ENCODE data around the gene RFTN1. TPM values are rescaled to one million over a fixed set of nuclear protein-coding genes. Genes with fewer than 3 reads are reported as not detected.

RFTN1 gene
- total and polyA plus RNA-seq, 2 experiments from 2014 or later = 3.3 to 7.2 TPM

DNA sequence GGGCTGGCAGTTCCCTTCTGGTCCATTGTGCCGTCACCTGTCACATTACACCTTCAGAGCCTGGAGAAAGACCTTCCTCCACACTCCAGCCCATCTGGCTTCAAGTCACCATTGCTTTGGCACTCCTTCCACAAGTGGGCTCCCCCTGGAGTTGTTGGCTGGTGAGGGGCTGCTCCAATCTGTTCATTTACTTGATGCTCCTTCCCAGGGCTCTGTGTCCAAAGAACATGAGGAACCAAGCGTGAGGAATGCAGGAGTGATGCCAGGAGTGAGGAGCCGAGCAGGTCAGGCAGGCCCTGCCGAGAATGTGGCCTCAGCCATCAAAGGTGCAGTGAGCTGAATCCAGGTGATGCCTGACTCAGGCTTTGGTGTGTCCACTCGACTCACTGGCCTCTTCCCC is 191.3 kb downstream of the RFTN1 start:
- ATAC-seq (no peak), DNase-seq (ENCODE audit: low spot score) (no peak)
- Mint-ChIP-seq H3K9me3 (no peaks in the 10 kb centered on the region), H3K27me3 (ENCODE audit: insufficient read depth, low read depth, poor library complexity) (peaks cover 4% of the 10 kb centered on the region), H3K4me3 (no peak overlapping the region), H3K4me1 (0 out of 3 replicates have a peak, but pooled peaks cover 4% of the 10 kb centered on the region), H3K27ac (no peak overlapping the region), H3K36me3 (ENCODE audit: low read depth) (peaks cover 12% of the 10 kb centered on the region)
- no peaks in the 10 kb centered on the region for H3K79me2 ChIP-seq (replicated peaks; ENCODE audit: insufficient read depth)
- H3F3A ChIP-seq (replicated peaks; ENCODE audit: low read depth) = no peaks in the 10 kb centered on the region; the same call in 1 of the 2 replicates
- no peak overlapping the region for H2AFZ ChIP-seq
- H3K4me2 ChIP-seq = no peak overlapping the region
- H3K9me2 ChIP-seq (ENCODE audit: insufficient read depth) = no peaks in the 10 kb centered on the region
- H4K20me1 ChIP-seq (replicated peaks; ENCODE audit: insufficient read depth) = no peaks in the 10 kb centered on the region; the same call in 1 of the 2 replicates
- TF ChIP-seq JUNB (IDR thresholded peaks at IDR 0.05; ENCODE audit: unreplicated experiment) (no peak), ETS1 (IDR thresholded peaks at IDR 0.05) (no peak), CREB1 (CRISPR knock-in tag; IDR thresholded peaks at IDR 0.05; ENCODE audit: low read depth) (no peak), ZNF462 (CRISPR knock-in tag; IDR thresholded peaks at IDR 0.05) (no peak), ZNF114 (CRISPR knock-in tag; IDR thresholded peaks at IDR 0.05) (no peak), STAT1 (IDR thresholded peaks at IDR 0.05; ENCODE audit: unreplicated experiment) (no peak), EZH2phosphoT487 (IDR thresholded peaks at IDR 0.05; ENCODE audit: unreplicated experiment) (no peak), POLR2AphosphoS5 (IDR thresholded peaks at IDR 0.05; ENCODE audit: low read depth) (no peak), EZH2 (IDR thresholded peaks at IDR 0.05; ENCODE audit: low read depth, unreplicated experiment) (no peak), ZNF331 (CRISPR knock-in tag; IDR thresholded peaks at IDR 0.05; ENCODE audit: low read depth) (no peak), CTCF (conservative IDR thresholded peaks at IDR 0.05; ENCODE audit: low read depth in 2 of 2) (no peak), NANOG (IDR thresholded peaks at IDR 0.05; ENCODE audit: borderline replicate concordance) (no peak)
- TF ChIP-seq, protein P1, sequence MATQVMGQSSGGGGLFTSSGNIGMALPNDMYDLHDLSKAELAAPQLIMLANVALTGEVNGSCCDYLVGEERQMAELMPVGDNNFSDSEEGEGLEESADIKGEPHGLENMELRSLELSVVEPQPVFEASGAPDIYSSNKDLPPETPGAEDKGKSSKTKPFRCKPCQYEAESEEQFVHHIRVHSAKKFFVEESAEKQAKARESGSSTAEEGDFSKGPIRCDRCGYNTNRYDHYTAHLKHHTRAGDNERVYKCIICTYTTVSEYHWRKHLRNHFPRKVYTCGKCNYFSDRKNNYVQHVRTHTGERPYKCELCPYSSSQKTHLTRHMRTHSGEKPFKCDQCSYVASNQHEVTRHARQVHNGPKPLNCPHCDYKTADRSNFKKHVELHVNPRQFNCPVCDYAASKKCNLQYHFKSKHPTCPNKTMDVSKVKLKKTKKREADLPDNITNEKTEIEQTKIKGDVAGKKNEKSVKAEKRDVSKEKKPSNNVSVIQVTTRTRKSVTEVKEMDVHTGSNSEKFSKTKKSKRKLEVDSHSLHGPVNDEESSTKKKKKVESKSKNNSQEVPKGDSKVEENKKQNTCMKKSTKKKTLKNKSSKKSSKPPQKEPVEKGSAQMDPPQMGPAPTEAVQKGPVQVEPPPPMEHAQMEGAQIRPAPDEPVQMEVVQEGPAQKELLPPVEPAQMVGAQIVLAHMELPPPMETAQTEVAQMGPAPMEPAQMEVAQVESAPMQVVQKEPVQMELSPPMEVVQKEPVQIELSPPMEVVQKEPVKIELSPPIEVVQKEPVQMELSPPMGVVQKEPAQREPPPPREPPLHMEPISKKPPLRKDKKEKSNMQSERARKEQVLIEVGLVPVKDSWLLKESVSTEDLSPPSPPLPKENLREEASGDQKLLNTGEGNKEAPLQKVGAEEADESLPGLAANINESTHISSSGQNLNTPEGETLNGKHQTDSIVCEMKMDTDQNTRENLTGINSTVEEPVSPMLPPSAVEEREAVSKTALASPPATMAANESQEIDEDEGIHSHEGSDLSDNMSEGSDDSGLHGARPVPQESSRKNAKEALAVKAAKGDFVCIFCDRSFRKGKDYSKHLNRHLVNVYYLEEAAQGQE (IDR thresholded peaks at IDR 0.05; ENCODE audit: unreplicated experiment) = no peak
- H3K36me3 ChIP-seq (ENCODE audit: insufficient read depth) = no peaks in the 10 kb centered on the region
- H3K4me1 ChIP-seq (ENCODE audit: insufficient read depth) = peaks cover 5% of the 10 kb centered on the region; the same call in 1 of the 2 replicates
- H3K27ac ChIP-seq (ENCODE audit: low read depth) = no peak overlapping the region
- H3K4me3 ChIP-seq = no peak overlapping the region
- no peaks in the 10 kb centered on the region for H3K27me3 ChIP-seq (ENCODE audit: insufficient read depth)

Measured in GM23338 (cell line).